GM18861 (cell line): Measurements from ENCODE around the gene RYR1.
"Not testable (repeated sequence)": the region's sequence is repeated elsewhere in the genome, so short reads cannot be mapped to it uniquely, and the experiment has no call there.

ENCODE experiments used
- ATAC-seq: cut with Tn5 transposase; IDR thresholded peaks from one replicate; pipeline ENCODE4 v1.9.1; 2021; ENCODE audit not compliant: unreplicated experiment

RYR1 gene

GRCh38 chr19:38537071-38537936 lies 103.8 kb downstream of the RYR1 start:
- ATAC-seq = no peak

- no peak for ATAC-seq
Measured at GRCh38 chr19:38538386-38538785, 104.9 kb downstream of the RYR1 start.

GRCh38 chr19:38538793-38539528 lies 105.5 kb downstream of the RYR1 start:
- no peak for ATAC-seq

GRCh38 chr19:38539751-38540150 lies 106.3 kb downstream of the RYR1 start:
- no peak for ATAC-seq

GRCh38 chr19:38542040-38542439 lies 108.5 kb downstream of the RYR1 start:
- no peak for ATAC-seq

- no peak for ATAC-seq
Measured at GRCh38 chr19:38543286-38543806, 109.9 kb downstream of the RYR1 start.

- ATAC-seq = peak; percentile 69
Measured at GRCh38 chr19:38543807-38544568, 110.5 kb downstream of the RYR1 start.

GRCh38 chr19:38544569-38545315 lies 111.3 kb downstream of the RYR1 start:
- ATAC-seq = no peak

GRCh38 chr19:38545596-38545995 lies 112.1 kb downstream of the RYR1 start:
- ATAC-seq = no peak

- no peak for ATAC-seq
Measured at GRCh38 chr19:38547421-38547820, 113.9 kb downstream of the RYR1 start.

- no peak for ATAC-seq
Measured at GRCh38 chr19:38549061-38549460, 115.6 kb downstream of the RYR1 start.

- ATAC-seq = no peak
Measured at GRCh38 chr19:38549942-38550341, 116.5 kb downstream of the RYR1 start.

GRCh38 chr19:38550376-38550775 lies 116.9 kb downstream of the RYR1 start:
- no peak for ATAC-seq

GRCh38 chr19:38551450-38551813 lies 117.9 kb downstream of the RYR1 start:
- ATAC-seq = no peak

GRCh38 chr19:38553239-38553638 lies 119.7 kb downstream of the RYR1 start:
- ATAC-seq = not testable (repeated sequence)

GRCh38 chr19:38554676-38555141 lies 121.2 kb downstream of the RYR1 start:
- ATAC-seq = no peak

- ATAC-seq = no peak
Measured at GRCh38 chr19:38555200-38555599, 121.7 kb downstream of the RYR1 start.

GRCh38 chr19:38556521-38557174 lies 123.2 kb downstream of the RYR1 start:
- ATAC-seq = no peak

- peak; percentile 46 for ATAC-seq
Measured at GRCh38 chr19:38557205-38557799, 123.8 kb downstream of the RYR1 start.
